Mesenteric fat pad (tissue), 1 donor: ENCODE results near the gene SUGCT. TPM values are rescaled to one million over a fixed set of nuclear protein-coding genes. Genes with fewer than 3 reads are reported as not detected.

Experiments used
- DNase-seq: peaks from one replicate; pipeline ENCODE4 v3.0.0-alpha.2; 2020; ENCODE audit warnings: low spot score
- total RNA-seq: library from RNA; stranded (reverse); fragmentation: NEBNext Ultra II Directional; extraction: Animal tissue kit (Norgen Biotek cat#: 25700); gene quantifications from one replicate; pipeline ENCODE4 v1.2.1, GENCODE V29; 2021
- donor health status: DM: yes; HTN: yes; CAD: no.

Gene SUGCT
- total RNA-seq, 1 donor from 2014 or later, result 2.9 TPM

DNA sequence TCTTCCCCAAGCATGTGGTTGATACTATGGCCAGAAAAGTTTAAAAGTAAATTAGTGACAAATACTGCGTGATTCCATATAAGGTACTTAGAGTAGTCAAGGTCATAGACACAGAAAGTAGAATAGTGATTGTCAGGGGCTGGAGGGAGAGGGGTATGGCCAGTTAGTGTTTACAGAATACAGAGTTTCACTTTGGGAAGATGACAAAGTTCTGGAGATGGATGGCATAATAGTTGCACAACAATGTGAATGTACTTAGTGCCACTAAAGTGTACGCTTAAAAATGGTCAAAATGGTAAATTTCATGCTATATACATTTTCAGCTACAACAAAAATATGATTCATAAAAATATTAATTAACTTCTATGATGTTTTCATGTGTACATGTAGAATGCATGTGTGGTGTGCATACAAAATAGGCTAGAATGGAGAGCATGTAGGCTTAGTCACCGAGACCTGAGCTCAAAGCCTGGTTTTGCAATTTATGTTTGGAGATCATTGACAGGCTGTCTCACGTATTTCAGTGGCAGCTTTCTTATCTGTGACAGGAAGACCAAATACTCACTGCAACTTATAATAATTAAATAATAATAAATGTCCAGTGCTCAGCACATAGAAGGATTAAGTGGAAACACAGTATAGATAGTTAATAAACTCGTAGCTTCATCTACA, 625.6 kb downstream of the SUGCT start:
- no peak for DNase-seq

GRCh38 chr7:40760987-40761386, 626.2 kb downstream of the SUGCT start:
- no peak for DNase-seq

- DNase-seq, result no peak
Measured at GRCh38 chr7:40761762-40762560, 627.2 kb downstream of the SUGCT start.

DNA sequence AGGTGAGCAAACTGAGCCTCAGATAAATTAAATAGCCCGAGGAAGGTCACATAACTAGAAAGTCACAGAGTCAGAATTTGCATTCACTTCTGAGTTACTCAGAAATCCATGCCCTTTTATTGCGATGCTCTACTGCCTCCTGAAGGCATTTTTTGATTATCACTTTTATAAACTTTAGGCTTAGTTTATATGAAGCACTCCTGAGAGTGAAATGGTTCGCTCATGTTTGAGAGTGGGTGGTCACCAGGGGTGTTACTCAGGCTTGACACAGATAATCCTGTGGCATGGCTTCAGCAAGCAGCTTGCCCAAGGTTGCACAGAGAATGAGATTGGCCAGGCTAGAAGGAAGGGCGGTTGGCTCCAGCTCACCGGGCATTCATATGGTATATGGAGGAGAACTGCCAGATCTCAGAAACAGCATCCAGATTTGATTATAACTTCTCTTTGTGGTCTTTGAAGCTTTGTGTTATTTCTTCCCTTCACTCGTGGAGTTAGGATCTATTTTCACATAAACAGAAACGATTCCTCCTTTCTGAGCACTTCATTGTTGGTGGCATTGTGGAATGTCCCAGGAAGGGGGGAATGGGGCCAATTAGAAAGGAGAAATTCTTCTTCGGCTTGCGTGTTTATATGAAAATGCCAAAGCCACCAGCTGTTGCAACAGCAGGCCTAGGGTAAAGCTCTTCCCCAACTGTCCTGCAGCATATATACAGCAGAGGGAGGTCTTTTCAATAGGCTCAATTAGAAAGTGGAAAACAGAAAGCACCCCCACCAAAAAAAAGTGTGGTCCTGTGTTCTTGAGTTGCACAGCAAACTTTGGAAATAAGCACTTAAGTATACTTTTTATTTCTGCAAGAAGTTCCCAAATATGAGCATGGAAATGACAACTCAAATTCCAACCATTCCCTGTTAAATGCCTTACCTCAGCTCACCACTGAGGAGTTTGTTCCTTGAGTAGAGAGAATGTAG, 628.8 kb downstream of the SUGCT start:
- no peak for DNase-seq

- DNase-seq, result no peak
Measured at GRCh38 chr7:40765639-40766038, 630.8 kb downstream of the SUGCT start.

GRCh38 chr7:40772096-40772495, 637.3 kb downstream of the SUGCT start:
- no peak for DNase-seq

DNA sequence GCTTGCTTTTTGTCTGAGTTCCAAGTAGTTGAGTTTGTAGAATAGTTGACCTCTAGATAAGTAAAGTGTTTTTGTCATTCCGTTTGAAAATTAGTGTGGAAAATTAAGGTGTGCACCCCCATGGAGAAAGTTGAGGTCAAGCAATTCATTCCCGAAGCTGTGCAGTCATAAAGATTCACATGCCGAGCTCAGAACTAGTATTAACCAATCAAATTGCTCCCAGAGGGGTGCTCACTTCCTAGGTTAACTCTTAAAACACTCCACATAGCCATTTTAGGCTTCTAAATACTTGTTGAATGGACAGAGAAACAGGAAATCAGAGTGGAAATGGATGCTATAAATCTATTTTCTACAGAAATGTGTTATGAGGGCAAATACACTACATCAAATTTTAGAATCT, 638.9 kb downstream of the SUGCT start:
- DNase-seq, result no peak

GRCh38 chr7:40775877-40776276, 641.1 kb downstream of the SUGCT start:
- DNase-seq, result no peak

- DNase-seq, result no peak
Measured at GRCh38 chr7:40777730-40778312, 643.0 kb downstream of the SUGCT start.

- DNase-seq, result no peak
Measured at GRCh38 chr7:40780460-40780859, 645.7 kb downstream of the SUGCT start.

DNA sequence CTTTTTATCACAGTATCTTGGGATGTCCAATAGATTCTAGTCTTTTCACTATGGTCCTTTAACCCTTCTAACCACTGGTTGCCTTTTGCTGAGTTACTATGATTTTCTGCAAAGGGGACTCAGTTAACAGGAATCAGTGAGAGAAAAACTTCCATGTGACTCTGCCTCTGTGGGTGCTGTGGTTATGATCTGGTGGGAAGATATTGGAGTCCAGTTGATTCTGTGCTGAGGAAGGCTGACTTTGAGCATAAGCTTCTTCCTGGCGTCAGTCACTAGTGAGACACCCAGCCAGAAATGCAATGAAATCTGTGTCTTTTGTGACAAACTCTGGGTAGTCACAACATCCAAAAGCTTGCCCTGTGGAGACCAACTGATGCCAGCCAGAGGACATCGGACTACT, 648.0 kb downstream of the SUGCT start:
- no peak for DNase-seq

GRCh38 chr7:40784176-40784575, 649.4 kb downstream of the SUGCT start:
- no peak for DNase-seq

- no peak for DNase-seq
Measured at GRCh38 chr7:40786909-40787308, 652.1 kb downstream of the SUGCT start.

DNA sequence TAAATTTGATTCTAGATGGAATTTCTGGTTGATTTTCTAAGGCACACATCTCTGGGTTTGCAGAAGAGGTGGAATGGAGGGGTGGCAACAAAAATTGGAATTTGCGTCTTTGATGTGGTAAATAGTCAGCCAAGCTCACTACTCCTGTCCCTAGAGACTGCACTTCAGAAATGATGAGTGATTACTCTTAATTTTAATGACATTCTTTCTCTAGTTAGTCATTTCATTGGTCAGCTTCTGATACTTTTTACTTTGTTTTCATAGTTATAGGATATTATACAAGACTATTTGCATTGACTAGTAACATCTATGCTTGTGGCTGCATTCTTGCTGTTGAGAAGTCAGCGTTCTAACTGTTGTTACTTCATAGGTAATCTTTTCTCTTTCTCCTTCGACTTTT, 658.3 kb downstream of the SUGCT start:
- no peak for DNase-seq

DNA sequence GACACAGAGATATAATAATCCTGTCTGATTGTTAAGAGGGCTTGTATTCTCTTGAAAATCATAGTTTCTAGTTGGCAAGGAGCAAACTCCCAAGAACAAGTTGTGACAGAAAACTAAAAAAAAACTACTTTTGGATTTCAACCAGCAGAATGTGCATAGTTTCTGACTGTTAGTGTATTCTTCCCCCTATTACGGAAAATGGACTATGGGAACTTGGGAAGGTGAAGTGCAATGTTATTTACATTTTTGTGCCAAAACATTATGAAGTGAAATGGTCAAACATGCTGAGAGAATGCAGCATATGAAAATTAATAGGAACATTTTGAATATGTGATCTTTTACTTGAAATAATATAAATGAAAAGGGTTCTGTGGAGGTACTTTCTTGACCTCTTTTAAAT, 660.8 kb downstream of the SUGCT start:
- DNase-seq, result no peak

- DNase-seq, result no peak
Measured at GRCh38 chr7:40796723-40797122, 661.9 kb downstream of the SUGCT start.

- DNase-seq, result no peak
Measured at GRCh38 chr7:40798613-40799012, 663.8 kb downstream of the SUGCT start.

- DNase-seq, result no peak
Measured at GRCh38 chr7:40799493-40800403, 664.9 kb downstream of the SUGCT start.

DNA sequence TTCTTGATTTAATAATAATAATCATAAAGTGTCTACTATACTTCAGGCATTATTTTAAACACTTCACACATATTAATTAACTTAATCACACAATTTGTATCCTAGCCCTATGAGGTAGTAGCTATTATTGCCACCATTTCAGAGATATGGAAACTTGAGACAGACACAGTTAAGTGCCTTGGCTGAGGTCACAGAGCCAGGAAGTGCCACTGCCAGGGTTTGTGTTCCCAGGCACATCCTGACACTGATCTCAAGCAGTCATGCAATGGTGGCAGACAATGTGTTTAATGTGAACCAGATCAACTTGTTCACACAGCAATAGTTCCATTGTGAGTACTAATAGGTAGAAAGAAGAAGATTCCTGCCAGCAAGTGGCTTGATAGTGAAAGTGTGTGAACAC, 666.0 kb downstream of the SUGCT start:
- DNase-seq, result no peak

- no peak for DNase-seq
Measured at GRCh38 chr7:40802497-40802896, 667.7 kb downstream of the SUGCT start.
